GM12878 (cell line): Measurements from ENCODE around the gene SNRPF. TPM values are rescaled to one million over a fixed set of nuclear protein-coding genes. Genes with fewer than 3 reads are reported as not detected.

Source experiments
- ATAC-seq: fragments of 200-7000 bp; cut with Tn5 transposase; 3 replicates; pipeline ENCODE4 v1.9.1; 2020; ENCODE audit warnings: mild to moderate bottlenecking, moderate library complexity
- BruUV-seq: library from RNA; stranded (reverse); fragments of 400-500 nt; replicated peaks from 2 replicates; lab custom pipeline; 2021; lab: Mats Ljungman, UMichigan
- CTCF ChIA-PET: fragments of 300-600 bp; sonication (Branson Sonifier 250); formaldehyde crosslinking; extraction: SDS; loops from one replicate; lab custom pipeline; 2021; ENCODE audit warnings: inconsistent platforms; lab: Yijun Ruan, JAX
- POLR2A ChIA-PET: fragments of 350-600 bp; formaldehyde crosslinking; extraction: SDS; loops from one replicate; lab custom pipeline; 2021; ENCODE audit warnings: inconsistent platforms; lab: Charles Lee
- RAD21 ChIA-PET: fragments of 300-600 bp; sonication (Branson Sonifier 250); formaldehyde crosslinking; loops from one replicate; lab custom pipeline; 2023; ENCODE audit warnings: antibody characterized with exemption; ENCODE audit not compliant: unreplicated experiment; lab: Charles Lee
- SMC1A ChIA-PET: fragments of 300-600 bp; sonication (Branson Sonifier 250); formaldehyde crosslinking; loops from one replicate; lab custom pipeline; 2023; ENCODE audit not compliant: unreplicated experiment, uncharacterized antibody; lab: Charles Lee
- DNase-seq: peaks from one replicate; pipeline ENCODE4 v3.0.0-alpha.2; 2011; ENCODE audit warnings: low read depth, low spot score
- FAIRE-seq: peaks from 3 replicates; lab custom pipeline; 2011; peaks lifted over from hg19 to GRCh38; lab: Jason Lieb, UNC
- H2AFZ ChIP-seq: 2 replicates; pipeline ENCODE4 v1.6.0; 2011; ENCODE audit warnings: low read depth, low read length, control low read depth; ENCODE audit not compliant: control insufficient read depth
- H3K27ac ChIP-seq: 2 replicates; pipeline ENCODE4 v1.5.1; 2011; ENCODE audit warnings: control low read depth; ENCODE audit not compliant: control insufficient read depth, insufficient read depth
- H3K27me3 ChIP-seq, 2 experiments: replicated peaks in 1 of 2; 2 replicates each; pipeline versions ENCODE4 v1.6.0 to v1.6.1; 2011; ENCODE audit warnings: low read length in 1 of 2; ENCODE audit not compliant: control insufficient read depth in 2 of 2, insufficient read depth in 2 of 2
- H3K36me3 ChIP-seq, 2 experiments: 2 replicates each; pipeline ENCODE4 v1.5.1; 2011; ENCODE audit warnings: low read length in 1 of 2; ENCODE audit not compliant: control insufficient read depth in 2 of 2, insufficient read depth in 2 of 2
- H3K4me1 ChIP-seq: 2 replicates; pipeline ENCODE4 v1.6.1; 2011; ENCODE audit warnings: mild to moderate bottlenecking, low read length, moderate library complexity, mixed read lengths; ENCODE audit not compliant: control insufficient read depth, insufficient read depth
- H3K4me2 ChIP-seq: 2 replicates; pipeline ENCODE4 v1.6.0; 2011; ENCODE audit warnings: control low read depth; ENCODE audit not compliant: control insufficient read depth, insufficient read depth
- H3K4me3 ChIP-seq: fragments of 200-600 bp; sonication (generic); 2 replicates; pipeline ENCODE4 v1.5.1; 2016
- H3K79me2 ChIP-seq: 2 replicates; pipeline ENCODE4 v1.6.0; 2011; ENCODE audit warnings: low read length; ENCODE audit not compliant: control insufficient read depth, insufficient read depth
- H3K9ac ChIP-seq: 2 replicates; pipeline ENCODE4 v1.8.0; 2011; ENCODE audit warnings: low read length, control low read depth, mixed read lengths; ENCODE audit not compliant: control insufficient read depth, insufficient read depth
- H3K9me3 ChIP-seq: replicated peaks from 3 replicates; pipeline ENCODE4 v1.5.1; 2011; ENCODE audit warnings: mild to moderate bottlenecking, low read length; ENCODE audit not compliant: control insufficient read depth, insufficient read depth
- H4K20me1 ChIP-seq: 2 replicates; pipeline ENCODE4 v1.6.0; 2011; ENCODE audit not compliant: control insufficient read depth, insufficient read depth
- HDAC2 ChIP-seq: fragments of 200-600 bp; sonication (generic); IDR thresholded peaks from 2 replicates; pipeline ENCODE4 v1.6.1; 2017
- IKZF2 ChIP-seq, 2 experiments: fragments of 450-650 bp; IDR thresholded peaks; 2 replicates each; pipeline ENCODE4 v1.6.1; 2017; ENCODE audit warnings: mild to moderate bottlenecking in 2 of 2, moderate library complexity in 2 of 2
- MYC ChIP-seq: IDR thresholded peaks from 2 replicates; pipeline ENCODE4 v1.6.1; 2011; ENCODE audit warnings: mild to moderate bottlenecking, low read length, moderate library complexity, inconsistent platforms; ENCODE audit not compliant: insufficient read depth, insufficient replicate concordance, insufficient read length, severe bottlenecking
- NR2C2 ChIP-seq: IDR thresholded peaks from 2 replicates; pipeline ENCODE4 v1.6.1; 2011; ENCODE audit warnings: borderline replicate concordance, low read depth; ENCODE audit not compliant: control insufficient read depth, insufficient read length
- PAX8 ChIP-seq: fragments of 450-650 bp; IDR thresholded peaks from 2 replicates; pipeline ENCODE4 v1.6.1; 2017; ENCODE audit warnings: mild to moderate bottlenecking, moderate library complexity
- SIX5 ChIP-seq: IDR thresholded peaks from 2 replicates; pipeline ENCODE4 v1.6.1; 2011; ENCODE audit warnings: mild to moderate bottlenecking, low read depth, low read length, moderate library complexity; ENCODE audit not compliant: severe bottlenecking
- SUPT20H ChIP-seq: IDR thresholded peaks from 2 replicates; pipeline ENCODE4 v1.6.1; 2011; ENCODE audit warnings: low read depth, mild to moderate bottlenecking, low read length, moderate library complexity, borderline replicate concordance; ENCODE audit not compliant: control insufficient read depth
- TCF7 ChIP-seq: IDR thresholded peaks from 2 replicates; pipeline ENCODE4 v1.6.1; 2014; ENCODE audit warnings: antibody characterized with exemption, borderline replicate concordance
- ZNF217 ChIP-seq: fragments of 450-650 bp; IDR thresholded peaks from 2 replicates; pipeline ENCODE4 v1.6.1; 2017; ENCODE audit warnings: antibody characterized with exemption, mild to moderate bottlenecking
- ZNF384 ChIP-seq: IDR thresholded peaks from 2 replicates; pipeline ENCODE4 v1.6.1; 2012; ENCODE audit warnings: low read depth, mild to moderate bottlenecking, low read length, improper control_type of control experiment, borderline replicate concordance
- WGBS: methylation state at CpG from one replicate; pipeline ENCODE4 v1.1.6; 2016; ENCODE audit warnings: low lambda C conversion rate; ENCODE audit not compliant: insufficient replicate concordance, insufficient coverage; ENCODE audit errors: missing lambda C conversion rate; 5-methylcytosine and 5-hydroxymethylcytosine counted together
- in situ Hi-C: fragments of 300-500 bp; cut with MboI; formaldehyde crosslinking; loops from 9 replicates; pipeline ENCODE4 v1.14.3; 2018; ENCODE audit warnings: mixed read lengths
- intact Hi-C: fragments of 100-400 bp; cut with micrococcal nuclease; formaldehyde crosslinking; loops from one replicate; pipeline ENCODE4 v1.14.2; 2022; ENCODE audit not compliant: unreplicated experiment
- polyA plus RNA-seq, 11 experiments: library from polyadenylated mRNA; depleted of rRNA in 4 of 11; unstranded in 6 of 11; stranded (reverse) in 5 of 11; fragments of >200 nt; fragmentation: Nextera tagmentation in 4 of 11; fragmentation: Illumina TruSeq in 1 of 11; extraction: Ambion mirVana in 4 of 11; extraction: Trizol in 1 of 11; gene quantifications; 1 replicate in 1 of 11; 2 replicates in 10 of 11; pipeline versions ENCODE4 v1.2.1 to v1.2.3, GENCODE V29; 2011 to 2016; ENCODE audit warnings: inconsistent platforms in 2 of 11, missing spikeins in 2 of 11, low read depth in 1 of 11
- total RNA-seq, 4 experiments: library from RNA; depleted of rRNA in 3 of 4; stranded (reverse); fragments of >200 nt in 3 of 4; fragmentation: Illumina TruSeq in 1 of 4; extraction: Trizol in 1 of 4; gene quantifications; 2 replicates each; pipeline versions ENCODE4 v1.2.1 to v1.2.3, GENCODE V29; 2013 to 2021
- TF ChIP-seq, protein P1 (sequence below): IDR thresholded peaks from 2 replicates; pipeline ENCODE4 v1.6.1; 2011; ENCODE audit warnings: borderline replicate concordance, low read depth, mild to moderate bottlenecking, moderate library complexity, mixed read lengths, low read length; ENCODE audit not compliant: insufficient read depth; ENCODE audit errors: extremely low read length
- TF ChIP-seq, protein P2 (sequence below), 3 experiments: IDR thresholded peaks in 2 of 3; conservative IDR thresholded peaks in 1 of 3; 2 replicates each; pipeline ENCODE4 v1.5.1; 2011; ENCODE audit warnings: low read depth in 3 of 3, low read length in 3 of 3, mild to moderate bottlenecking in 3 of 3, control low read depth in 2 of 3, moderate library complexity in 2 of 3, inconsistent platforms in 1 of 3, mixed read lengths in 1 of 3; ENCODE audit not compliant: control insufficient read depth in 2 of 3, insufficient read depth in 1 of 3; ENCODE audit errors: extremely low read depth in 1 of 3

Gene SNRPF
- total and polyA plus RNA-seq, 10 of the 15 experiments (the other 5 are each of a cell fraction or from before 2014, with no cell fraction given), result 36.5 to 204 (median 77.9) TPM

DNA sequence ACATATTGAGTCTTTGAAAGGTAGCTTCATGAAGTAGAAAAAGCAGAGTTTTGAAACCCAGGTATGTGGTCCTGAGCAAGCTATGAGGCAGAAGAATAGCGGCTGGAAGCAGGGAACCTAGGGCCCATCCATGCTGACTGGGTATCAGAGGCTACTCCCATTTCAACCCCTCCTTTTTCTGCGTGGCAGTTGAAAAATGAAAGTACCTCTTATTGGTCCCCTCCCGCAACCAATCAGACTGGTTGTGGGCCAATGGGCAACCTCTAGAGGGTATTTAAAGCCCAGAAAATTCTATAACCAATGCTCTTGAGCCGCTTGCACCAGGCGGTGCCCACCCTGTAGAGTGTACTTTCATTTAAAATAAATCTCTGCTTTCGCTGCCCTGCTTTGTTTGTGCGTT lies 1.6 kb upstream of the SNRPF start:
- no peak overlapping the region for H2AFZ ChIP-seq
- no peak for TF ChIP-seq SUPT20H
- TF ChIP-seq, protein P1, sequence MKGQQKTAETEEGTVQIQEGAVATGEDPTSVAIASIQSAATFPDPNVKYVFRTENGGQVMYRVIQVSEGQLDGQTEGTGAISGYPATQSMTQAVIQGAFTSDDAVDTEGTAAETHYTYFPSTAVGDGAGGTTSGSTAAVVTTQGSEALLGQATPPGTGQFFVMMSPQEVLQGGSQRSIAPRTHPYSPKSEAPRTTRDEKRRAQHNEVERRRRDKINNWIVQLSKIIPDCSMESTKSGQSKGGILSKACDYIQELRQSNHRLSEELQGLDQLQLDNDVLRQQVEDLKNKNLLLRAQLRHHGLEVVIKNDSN, result no peak
- no peak for TF ChIP-seq IKZF2 (IDR thresholded peaks at IDR 0.05)
- ChIA-PET CTCF (no interaction called here), POLR2A (no interaction called here), SMC1A (no interaction called here), RAD21 (interaction anchor here (0.9 kb wide), 1 partner anchor 60 kb away, joined by 3 read pairs; no protein-coding TSS in a partner anchor)
- no peak for FAIRE-seq
- no peak overlapping the region for H3K4me2 ChIP-seq
- H3K27ac ChIP-seq, result no peak overlapping the region
- H4K20me1 ChIP-seq, result no peaks in the 10 kb centered on the region
- H3K4me1 ChIP-seq, result no peaks in the 10 kb centered on the region
- H3K9me3 ChIP-seq, result peaks cover 3% of the 10 kb centered on the region; the same call in 2 of the 3 replicates
- H3K79me2 ChIP-seq, result peaks cover 34% of the 10 kb centered on the region
- H3K4me3 ChIP-seq, result no peak overlapping the region
- intact Hi-C loops (no loop called here), in situ Hi-C loops (no loop called here)
- H3K27me3 ChIP-seq, result peaks cover 0 to under 1% of the 10 kb centered on the region in 2 experiments; a peak in 2 of 4 replicates
- 57% methylated on average over 7 of the region's 7 CpGs for WGBS
- no peak for DNase-seq
- no peak for ATAC-seq
- no TSS peak for BruUV-seq
- H3K36me3 ChIP-seq, result peaks cover 0 to 11% of the 10 kb centered on the region in 2 experiments; a peak in 1 of 4 replicates
- no peak overlapping the region for H3K9ac ChIP-seq

DNA sequence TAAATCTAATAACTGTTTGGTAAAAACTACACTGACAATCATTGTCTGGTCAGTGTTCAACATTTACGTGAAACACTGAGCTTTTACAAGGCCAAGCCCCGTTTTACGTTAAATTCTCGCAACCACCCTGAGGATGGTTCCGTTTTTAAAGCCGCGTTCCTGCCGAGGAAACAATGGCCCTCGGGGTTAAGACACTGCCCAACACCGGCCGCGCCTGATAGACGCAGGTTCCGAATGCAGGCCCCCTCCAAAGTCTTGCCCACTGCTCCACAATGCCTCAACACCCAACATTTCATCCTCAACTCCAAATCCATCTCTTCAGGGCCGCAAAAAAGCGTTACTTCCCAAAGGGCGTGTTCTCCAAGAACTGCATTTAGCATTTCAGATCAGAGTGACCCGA lies 953 bp upstream of the SNRPF start:
- in situ Hi-C loops (no loop called here), intact Hi-C loops (no loop called here)
- H3K79me2 ChIP-seq, result peaks cover 41% of the 10 kb centered on the region
- no peak overlapping the region; the same call in 1 of the 2 replicates for H3K4me3 ChIP-seq
- CTCF ChIA-PET, result no interaction called here
- no peak for FAIRE-seq
- TF ChIP-seq NR2C2, result no peak
- no peak for TF ChIP-seq HDAC2
- TF ChIP-seq IKZF2 (IDR thresholded peaks at IDR 0.05), result no peak
- TF ChIP-seq, protein P2, sequence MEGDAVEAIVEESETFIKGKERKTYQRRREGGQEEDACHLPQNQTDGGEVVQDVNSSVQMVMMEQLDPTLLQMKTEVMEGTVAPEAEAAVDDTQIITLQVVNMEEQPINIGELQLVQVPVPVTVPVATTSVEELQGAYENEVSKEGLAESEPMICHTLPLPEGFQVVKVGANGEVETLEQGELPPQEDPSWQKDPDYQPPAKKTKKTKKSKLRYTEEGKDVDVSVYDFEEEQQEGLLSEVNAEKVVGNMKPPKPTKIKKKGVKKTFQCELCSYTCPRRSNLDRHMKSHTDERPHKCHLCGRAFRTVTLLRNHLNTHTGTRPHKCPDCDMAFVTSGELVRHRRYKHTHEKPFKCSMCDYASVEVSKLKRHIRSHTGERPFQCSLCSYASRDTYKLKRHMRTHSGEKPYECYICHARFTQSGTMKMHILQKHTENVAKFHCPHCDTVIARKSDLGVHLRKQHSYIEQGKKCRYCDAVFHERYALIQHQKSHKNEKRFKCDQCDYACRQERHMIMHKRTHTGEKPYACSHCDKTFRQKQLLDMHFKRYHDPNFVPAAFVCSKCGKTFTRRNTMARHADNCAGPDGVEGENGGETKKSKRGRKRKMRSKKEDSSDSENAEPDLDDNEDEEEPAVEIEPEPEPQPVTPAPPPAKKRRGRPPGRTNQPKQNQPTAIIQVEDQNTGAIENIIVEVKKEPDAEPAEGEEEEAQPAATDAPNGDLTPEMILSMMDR (IDR thresholded peaks at IDR 0.05 in 2 of 3, conservative IDR thresholded peaks at IDR 0.05 in 1 of 3; ENCODE audit: control insufficient read depth in 2 of 3, extremely low read depth in 1 of 3, insufficient read depth in 1 of 3, low read depth in 3 of 3, low read length in 3 of 3), result no peak
- TF ChIP-seq PAX8, result no peak
- TF ChIP-seq TCF7, result no peak
- TF ChIP-seq ZNF384, result no peak
- TF ChIP-seq MYC, result no peak
- no peak for TF ChIP-seq ZNF217
- no peak for TF ChIP-seq SIX5
- no peaks in the 10 kb centered on the region for H3K4me1 ChIP-seq
- no peak overlapping the region for H3K9ac ChIP-seq
- RAD21 ChIA-PET, result no interaction called here
- H3K36me3 ChIP-seq, result peaks cover 0 to 17% of the 10 kb centered on the region in 2 experiments; a peak in 2 of 4 replicates
- H3K9me3 ChIP-seq, result peaks cover 6% of the 10 kb centered on the region; the same call in 2 of the 3 replicates
- H3K27me3 ChIP-seq, result no peaks in the 10 kb centered on the region; a peak in 2 of 4 replicates
- POLR2A ChIA-PET, result no interaction called here
- no peak for ATAC-seq
- no peaks in the 10 kb centered on the region for H4K20me1 ChIP-seq
- peak overlapping the region; percentile 86; the same call in 1 of the 2 replicates for H3K4me2 ChIP-seq
- WGBS, result 75% methylated on average over 18 of the region's 18 CpGs
- SMC1A ChIA-PET, result no interaction called here
- DNase-seq, result no peak
- no TSS peak for BruUV-seq
- no peak overlapping the region for H3K27ac ChIP-seq
- peak overlapping the region; percentile 18 for H2AFZ ChIP-seq
